ENCODE data around the gene UQCR10. TPM values are rescaled to one million over a fixed set of nuclear protein-coding genes. Genes with fewer than 3 reads are reported as not detected.

Gene UQCR10
- total RNA-seq, 1 donor from 2014 or later: 86.3 TPM

- Histone ChIP-seq H3K9me3 (no peaks in the 10 kb centered on the region), H3K27me3 (peaks cover 44% of the 10 kb centered on the region), H3K4me1 (no peaks in the 10 kb centered on the region), H3K4me3 (no peak overlapping the region), H3K27ac (no peak overlapping the region), H3K36me3 (no peaks in the 10 kb centered on the region)
- intact Hi-C loops (cut with DNase I): no loop called here
- DNase-seq (no peak), ATAC-seq (no peak)
- no peak for TF ChIP-seq CTCF (IDR thresholded peaks at IDR 0.05)
These were observed 46.3 kb upstream of the UQCR10 start for GRCh38 chr22:29720811-29721323.

- ATAC-seq: no peak
- Histone ChIP-seq H3K27me3 (peaks cover 44% of the 10 kb centered on the region), H3K27ac (no peak overlapping the region), H3K4me3 (no peak overlapping the region), H3K4me1 (no peaks in the 10 kb centered on the region), H3K9me3 (no peaks in the 10 kb centered on the region), H3K36me3 (no peaks in the 10 kb centered on the region)
- no peak for TF ChIP-seq CTCF (IDR thresholded peaks at IDR 0.05)
- DNase-seq: no peak
- intact Hi-C loops (cut with DNase I): no loop called here
These were observed 45.0 kb upstream of the UQCR10 start for GRCh38 chr22:29722151-29722550.

GRCh38 chr22:29722587-29722986 lies 44.6 kb upstream of the UQCR10 start:
- TF ChIP-seq CTCF (IDR thresholded peaks at IDR 0.05): no peak
- Histone ChIP-seq H3K27ac (no peak overlapping the region), H3K27me3 (peaks cover 44% of the 10 kb centered on the region), H3K4me3 (no peak overlapping the region), H3K9me3 (no peaks in the 10 kb centered on the region), H3K36me3 (no peaks in the 10 kb centered on the region), H3K4me1 (no peaks in the 10 kb centered on the region)
- ATAC-seq (no peak), DNase-seq (peak; percentile 62)
- intact Hi-C loops (cut with DNase I): no loop called here

GRCh38 chr22:29723766-29724165 lies 43.4 kb upstream of the UQCR10 start:
- intact Hi-C loops (cut with DNase I): no loop called here
- ATAC-seq (no peak), DNase-seq (no peak)
- no peak overlapping the region for H3K27ac ChIP-seq
- no peaks in the 10 kb centered on the region for H3K9me3 ChIP-seq
- no peaks in the 10 kb centered on the region for H3K36me3 ChIP-seq
- H3K4me1 ChIP-seq: no peaks in the 10 kb centered on the region
- H3K27me3 ChIP-seq: peaks cover 33% of the 10 kb centered on the region
- no peak overlapping the region for H3K4me3 ChIP-seq
- no peak for TF ChIP-seq CTCF (IDR thresholded peaks at IDR 0.05)

- ATAC-seq (no peak), DNase-seq (no peak)
- Histone ChIP-seq H3K4me3 (no peak overlapping the region), H3K36me3 (no peaks in the 10 kb centered on the region), H3K27me3 (peaks cover 24% of the 10 kb centered on the region), H3K9me3 (no peaks in the 10 kb centered on the region), H3K27ac (no peak overlapping the region), H3K4me1 (no peaks in the 10 kb centered on the region)
- no peak for TF ChIP-seq CTCF (IDR thresholded peaks at IDR 0.05)
- intact Hi-C loops (cut with DNase I): no loop called here
These were observed 42.3 kb upstream of the UQCR10 start for GRCh38 chr22:29724843-29725242.

- no peaks in the 10 kb centered on the region for H3K4me1 ChIP-seq
- no peak overlapping the region for H3K4me3 ChIP-seq
- peaks cover 16% of the 10 kb centered on the region for H3K27me3 ChIP-seq
- H3K36me3 ChIP-seq: peaks cover under 1% of the 10 kb centered on the region
- no peak overlapping the region for H3K27ac ChIP-seq
- intact Hi-C loops (cut with DNase I): no loop called here
- no peaks in the 10 kb centered on the region for H3K9me3 ChIP-seq
- ATAC-seq (no peak), DNase-seq (no peak)
- TF ChIP-seq CTCF (IDR thresholded peaks at IDR 0.05): no peak
These were observed 41.1 kb upstream of the UQCR10 start for GRCh38 chr22:29726106-29726505.
